Measurements from ENCODE around the gene PTCD3.

PTCD3 gene

DNA sequence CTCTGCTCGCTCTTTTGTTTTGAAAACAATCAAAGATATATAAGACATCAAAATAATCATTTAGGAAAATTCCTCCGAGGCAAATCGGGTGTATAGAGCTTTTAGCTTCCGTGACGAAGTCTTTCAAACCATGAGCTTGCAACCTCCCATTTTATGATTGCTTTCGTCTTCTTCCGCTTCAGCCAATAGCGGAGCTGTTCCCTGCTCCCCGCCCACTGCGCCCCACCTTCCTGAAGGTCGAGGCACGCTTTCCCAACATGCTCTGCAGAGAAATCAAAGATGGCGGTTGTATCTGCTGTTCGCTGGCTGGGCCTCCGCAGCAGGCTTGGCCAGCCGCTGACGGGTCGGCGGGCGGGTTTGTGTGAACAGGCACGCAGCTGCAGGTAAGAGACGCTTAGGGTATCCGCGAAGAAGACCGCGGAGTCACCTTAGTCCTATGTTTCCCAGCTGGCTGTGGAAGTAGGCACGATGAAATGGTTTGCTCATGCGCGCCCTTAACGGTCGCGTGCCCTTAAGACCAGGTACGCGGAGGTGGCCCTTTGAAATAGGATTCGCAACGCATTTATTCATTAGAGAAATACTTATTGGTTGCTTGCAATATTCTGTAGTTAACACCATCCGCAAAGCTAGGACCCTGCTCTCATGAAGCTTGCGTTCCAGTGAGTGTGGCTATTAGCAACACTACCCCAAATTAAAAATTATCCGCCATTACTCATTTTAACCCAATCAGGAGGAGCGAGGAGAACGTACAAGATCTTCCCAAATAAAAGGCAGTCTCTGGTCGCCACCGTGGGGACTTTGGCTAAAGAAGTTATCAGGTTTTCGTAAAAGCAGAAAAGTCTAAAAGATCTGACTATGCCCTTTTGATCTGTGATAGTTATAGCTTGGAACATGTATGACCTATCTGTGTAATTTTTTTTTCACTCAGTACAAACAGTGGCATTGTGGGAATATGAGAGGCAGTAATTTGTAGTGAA, at the start of gene PTCD3:
PTCD3 (plus strand) TSS at position 267 of the 977 bp plus-strand sequence; CDS start at position 280, 13 bp downstream.
- DNase-seq (ENCODE audit: low read depth) = peak; percentile 98

DNA sequence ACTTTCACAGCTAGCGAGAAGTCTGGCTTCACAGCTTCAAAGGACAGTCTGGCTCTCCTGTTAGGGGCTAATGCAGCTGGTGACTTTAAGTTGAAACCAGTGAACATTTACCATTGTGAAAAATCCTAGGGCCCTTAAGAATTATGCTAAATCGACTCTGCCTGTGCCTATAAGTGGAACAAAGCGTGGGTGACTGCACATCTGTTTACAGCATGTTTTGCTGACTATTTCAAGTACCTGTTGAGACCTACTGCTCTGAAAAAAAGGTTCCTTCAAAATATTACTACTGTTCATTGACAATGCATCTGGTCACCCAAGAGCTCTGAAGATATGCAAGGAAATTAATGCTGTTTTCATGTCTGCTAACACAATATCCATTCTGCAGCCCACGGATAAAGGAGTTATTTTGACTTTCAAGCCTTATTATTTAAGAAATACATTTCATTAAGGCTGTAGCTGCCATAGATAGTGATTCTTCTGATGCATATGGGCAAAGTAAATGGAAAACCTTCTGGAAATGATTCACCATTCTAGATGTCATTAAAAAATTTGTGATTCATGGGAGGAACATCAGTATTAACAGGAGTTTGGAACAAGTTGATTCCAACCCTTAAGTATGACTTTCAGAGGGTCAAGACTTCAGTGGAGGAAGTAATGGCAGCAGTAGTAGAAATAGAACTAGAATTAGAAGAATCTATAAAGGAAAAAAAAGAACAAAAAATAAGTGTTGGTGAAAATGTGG, 49.3 kb upstream of the PTCD3 start:
- peak; percentile 28 for DNase-seq (ENCODE audit: low read depth)

DNA sequence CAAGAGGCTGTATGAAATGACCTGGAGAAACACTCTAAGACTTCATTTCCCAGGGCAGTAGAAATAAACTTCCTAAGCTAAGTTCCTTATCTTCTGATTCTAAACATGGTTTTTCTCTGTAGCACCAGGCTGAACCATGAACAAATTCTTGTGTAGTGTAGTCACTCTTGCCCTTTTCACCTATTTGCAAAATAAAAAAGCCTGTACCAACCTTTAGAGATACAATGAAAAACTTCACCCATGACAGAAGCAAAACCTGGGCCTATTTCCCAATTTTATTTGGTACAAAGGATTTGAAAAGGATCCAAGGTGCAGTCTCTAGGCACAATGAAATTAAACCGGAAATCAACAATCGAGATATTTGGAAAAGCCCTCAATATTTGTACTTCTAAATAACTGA, 44.0 kb upstream of the PTCD3 start:
- peak; percentile 75 for DNase-seq (ENCODE audit: low read depth)

DNA sequence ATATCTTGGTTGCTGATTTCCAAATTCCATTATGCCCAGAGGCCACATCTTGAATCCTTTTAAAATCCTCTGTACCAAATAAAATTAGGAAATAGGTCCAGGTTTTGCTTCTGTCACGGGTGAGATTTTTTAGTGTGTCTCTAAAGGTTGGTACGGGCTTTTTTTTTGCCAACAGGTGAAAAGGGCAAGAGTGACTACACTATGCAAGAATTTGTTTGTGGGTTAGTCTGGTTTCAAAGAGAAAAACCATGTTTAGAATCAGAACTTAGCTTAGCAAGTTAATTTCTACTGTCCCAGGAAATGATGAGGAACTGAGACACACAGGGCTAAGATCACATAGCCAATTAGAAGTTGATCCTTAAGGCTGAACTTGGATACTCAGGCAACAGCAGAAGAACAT, 42.0 kb upstream of the PTCD3 start:
- peak; percentile 86 for DNase-seq (ENCODE audit: low read depth)

DNA sequence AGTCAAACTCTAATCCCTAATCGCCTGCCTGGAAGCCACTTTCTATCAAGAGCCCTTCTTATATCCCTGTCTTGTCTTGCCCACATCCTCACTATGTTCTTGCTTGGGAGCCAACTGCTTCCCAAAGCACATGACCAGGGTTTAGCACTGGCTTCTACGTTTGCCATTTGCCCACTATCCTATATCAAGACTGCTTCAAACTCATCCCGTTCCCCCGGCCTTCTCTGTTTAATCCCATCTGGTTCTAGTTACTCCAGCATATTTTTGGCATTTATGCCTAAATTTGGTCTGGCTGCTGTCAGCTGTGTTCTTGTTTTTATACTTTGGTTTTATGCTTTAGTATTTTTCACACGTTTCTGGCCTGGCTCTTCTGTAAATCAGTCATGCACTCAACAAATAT, 40.5 kb upstream of the PTCD3 start:
- DNase-seq (ENCODE audit: low read depth) = no peak

DNA sequence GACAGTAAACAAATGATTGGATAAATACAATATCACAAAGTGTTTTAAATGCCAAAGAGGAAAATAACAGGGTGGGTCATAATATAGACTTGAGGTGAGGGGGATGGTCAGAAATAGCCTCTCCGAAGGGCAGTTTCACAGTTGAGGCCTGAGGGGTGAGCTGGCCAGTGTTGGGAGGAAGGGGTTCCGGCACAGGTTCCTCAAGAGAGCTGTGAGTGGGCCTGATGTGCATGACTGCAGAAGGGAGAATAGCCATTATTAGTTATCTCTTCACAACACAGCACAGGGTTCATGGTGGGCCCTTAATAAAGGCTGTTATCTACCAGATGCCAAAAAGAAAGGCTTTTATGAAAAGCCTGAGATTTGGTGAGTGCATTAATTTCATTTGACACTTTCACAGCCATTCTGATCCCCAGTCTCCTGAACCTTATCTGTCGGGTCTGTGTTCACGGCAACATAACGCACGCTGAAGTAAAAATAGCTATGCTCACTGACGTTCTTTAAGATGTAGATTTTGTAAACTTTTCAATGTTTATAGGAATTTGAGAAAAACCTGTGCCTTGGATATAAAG, 39.9 kb upstream of the PTCD3 start:
- DNase-seq (ENCODE audit: low read depth) = no peak

DNA sequence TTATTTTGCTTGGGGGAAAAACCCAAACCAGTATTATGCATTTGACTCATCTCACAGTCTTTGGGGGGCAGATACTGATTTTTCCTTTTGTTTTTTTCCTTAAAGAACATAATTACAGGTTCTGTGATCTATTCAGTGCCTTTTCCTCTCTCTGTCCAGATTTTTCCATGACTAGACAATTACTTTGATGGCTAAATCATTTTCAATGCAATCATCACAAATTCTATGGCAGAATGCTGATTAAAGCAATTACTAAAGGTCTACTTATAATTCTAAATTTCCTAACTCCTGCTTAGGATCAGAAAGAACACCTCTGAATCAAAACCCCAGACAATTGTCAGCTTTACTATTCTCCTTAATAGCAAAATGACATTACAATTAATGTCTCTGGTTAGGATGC, 39.1 kb upstream of the PTCD3 start:
- DNase-seq (ENCODE audit: low read depth) = no peak

DNA sequence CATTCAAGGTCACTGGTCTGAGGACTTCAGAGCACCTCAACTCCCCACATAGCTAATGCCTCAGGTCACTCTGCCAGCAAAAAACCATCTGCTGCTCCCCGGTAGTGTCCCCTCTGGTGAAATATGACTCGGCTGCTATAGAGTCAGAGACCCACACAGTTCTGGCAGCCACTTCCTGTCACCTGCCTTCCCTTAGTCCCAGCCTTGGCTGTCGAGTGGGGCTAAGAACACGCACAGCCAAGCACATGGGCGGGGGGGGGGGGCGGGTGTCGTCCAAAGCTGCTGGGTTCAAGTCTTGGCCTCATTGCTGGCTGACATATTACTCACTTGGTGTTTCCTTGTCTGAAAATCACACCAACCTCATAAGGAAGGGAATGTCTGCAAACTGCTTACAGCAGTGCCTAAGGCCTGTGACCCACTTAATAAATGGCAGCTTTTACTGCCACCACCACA, 37.9 kb upstream of the PTCD3 start:
- DNase-seq (ENCODE audit: low read depth) = peak; percentile 65

DNA sequence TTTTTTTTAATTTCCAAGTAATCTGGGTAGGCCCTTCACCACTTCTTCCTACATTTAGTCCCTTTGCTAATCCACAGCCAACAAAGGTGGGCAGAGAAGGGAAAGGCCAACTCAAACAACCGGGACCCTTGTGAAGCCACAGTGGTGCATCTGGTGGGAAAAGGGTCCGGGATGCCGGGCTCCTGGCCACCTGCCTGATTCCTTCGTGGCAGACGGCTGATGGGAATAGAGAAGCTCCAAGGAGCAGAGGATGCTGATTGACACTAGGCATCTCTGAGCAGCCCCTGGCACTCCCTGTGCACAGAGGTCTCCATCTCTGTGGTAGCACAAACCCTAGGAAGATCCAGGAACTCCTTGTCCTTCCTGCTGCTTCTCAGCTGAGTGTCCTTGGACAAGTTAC, 37.4 kb upstream of the PTCD3 start:
- no peak for DNase-seq (ENCODE audit: low read depth)

DNA sequence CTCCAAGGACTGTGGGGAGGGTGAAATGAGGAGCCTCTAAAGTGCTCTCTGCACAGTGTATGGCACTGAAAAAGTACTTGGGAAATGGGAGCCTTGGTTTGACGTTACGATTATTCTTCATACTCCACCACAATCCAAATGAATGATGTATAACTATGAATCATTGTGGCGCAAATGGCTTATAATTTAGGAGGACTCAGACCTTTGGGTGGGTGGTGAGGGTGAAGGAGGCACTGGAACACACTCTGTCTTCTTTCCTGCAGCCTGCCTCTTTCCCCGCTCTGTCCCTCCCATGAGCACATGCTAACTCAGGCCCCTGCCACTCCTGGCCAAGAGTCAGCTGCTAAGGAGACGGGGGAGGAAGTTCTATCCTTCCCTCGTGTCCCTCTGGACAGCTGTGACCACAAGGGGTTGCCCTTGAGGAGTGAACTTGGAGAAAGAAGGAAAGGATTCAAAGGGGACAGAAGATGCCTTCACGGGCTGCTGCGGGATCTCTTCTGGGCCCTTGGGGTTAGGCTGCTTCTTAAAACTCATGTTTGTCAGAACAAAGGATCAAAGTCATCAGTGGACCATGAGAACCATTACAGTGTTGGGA, 36.8 kb upstream of the PTCD3 start:
- DNase-seq (ENCODE audit: low read depth) = peak; percentile 50

DNA sequence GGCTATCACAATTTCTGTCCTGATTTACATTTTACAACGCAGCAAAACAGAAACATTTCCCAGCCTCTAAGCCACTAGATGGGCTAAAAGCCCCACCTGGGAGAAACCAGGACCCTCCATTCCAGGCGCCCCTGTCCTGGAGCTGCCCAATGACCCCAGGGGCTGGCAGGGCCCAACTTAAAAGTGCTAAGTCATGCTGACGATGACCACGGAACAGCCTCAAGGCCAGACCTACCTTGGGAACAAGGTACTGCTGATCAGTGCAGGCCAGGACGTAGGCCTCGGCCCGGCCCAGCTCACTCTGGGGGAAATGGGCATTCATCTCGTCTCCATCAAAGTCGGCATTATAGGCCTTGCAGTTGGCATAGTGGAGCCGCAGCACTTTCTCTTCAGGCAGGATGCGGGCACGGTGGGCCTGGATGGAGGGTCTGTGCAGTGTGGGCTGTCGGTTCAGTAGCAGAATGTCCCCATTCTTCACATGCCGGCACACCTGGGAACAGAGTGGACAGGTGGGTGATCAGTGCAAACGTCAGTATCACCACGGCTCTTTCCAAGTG, 36.2 kb upstream of the PTCD3 start:
- DNase-seq (ENCODE audit: low read depth) = no peak

DNA sequence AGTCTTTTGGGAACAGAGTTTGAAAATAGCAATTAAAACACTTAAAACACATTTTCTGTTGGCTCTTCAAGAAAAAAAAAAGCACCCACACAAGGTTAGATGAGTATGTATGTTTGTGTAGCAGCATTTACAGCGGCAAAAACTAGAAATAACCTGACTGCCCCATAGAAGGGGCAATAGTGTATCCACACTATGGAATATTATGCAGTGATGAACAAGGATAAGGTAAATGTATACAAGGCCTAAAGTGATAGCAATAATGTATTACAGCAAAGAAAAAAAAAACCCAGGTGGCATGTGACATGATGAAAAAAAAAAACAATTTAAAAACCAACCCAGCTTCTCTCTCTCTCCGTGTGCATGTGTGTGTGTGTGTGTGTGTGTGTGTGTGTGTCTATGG, 35.2 kb upstream of the PTCD3 start:
- no peak for DNase-seq (ENCODE audit: low read depth)

DNA sequence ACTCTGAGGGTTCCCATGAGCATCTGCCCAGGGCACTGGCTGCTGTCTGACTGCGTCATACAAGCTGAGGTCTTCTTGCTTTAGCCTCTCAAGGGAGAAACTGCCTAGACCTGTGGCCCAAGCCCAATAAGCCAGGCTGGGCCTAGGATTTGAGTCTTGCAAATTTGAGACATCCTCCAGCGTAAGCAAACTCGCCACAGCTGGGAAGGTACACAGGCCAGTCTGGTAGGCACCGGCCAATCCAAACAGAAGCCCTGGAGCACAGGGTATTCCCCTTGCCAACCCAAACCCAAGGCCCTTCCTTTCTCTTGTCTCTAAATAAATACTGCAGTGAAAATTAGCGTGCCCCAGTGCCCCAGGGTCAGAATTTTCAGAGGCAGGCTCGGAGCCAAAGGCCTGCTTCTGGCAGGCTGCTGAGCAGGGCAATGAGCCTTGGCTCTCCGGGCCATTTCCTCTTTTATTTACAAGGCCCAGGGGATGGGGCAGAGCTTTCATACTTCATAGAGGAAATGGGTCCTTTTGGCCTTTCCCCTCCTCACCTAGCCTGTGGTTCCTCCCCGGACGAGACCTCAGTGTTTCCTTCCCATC, 33.7 kb upstream of the PTCD3 start:
- DNase-seq (ENCODE audit: low read depth) = no peak

DNA sequence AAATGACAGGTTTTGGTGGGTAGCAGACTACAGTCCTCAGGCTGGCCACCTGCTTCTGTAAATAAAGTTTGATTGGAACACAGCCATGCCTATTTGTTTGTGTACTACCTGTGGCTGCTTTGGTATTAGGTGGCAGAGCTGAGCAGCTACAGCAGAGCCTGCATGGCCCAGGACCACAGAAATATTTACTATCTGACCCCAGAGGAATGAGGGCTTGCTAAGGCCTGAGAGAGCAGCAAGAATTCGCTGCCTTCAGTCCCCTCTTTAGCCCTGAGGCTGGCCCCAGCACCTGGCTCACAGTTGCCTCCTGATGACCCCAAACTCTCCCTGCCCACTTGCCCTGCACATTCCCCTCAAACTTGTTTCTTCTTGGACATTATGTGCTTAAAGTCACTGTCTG, 32.8 kb upstream of the PTCD3 start:
- DNase-seq (ENCODE audit: low read depth) = no peak

DNA sequence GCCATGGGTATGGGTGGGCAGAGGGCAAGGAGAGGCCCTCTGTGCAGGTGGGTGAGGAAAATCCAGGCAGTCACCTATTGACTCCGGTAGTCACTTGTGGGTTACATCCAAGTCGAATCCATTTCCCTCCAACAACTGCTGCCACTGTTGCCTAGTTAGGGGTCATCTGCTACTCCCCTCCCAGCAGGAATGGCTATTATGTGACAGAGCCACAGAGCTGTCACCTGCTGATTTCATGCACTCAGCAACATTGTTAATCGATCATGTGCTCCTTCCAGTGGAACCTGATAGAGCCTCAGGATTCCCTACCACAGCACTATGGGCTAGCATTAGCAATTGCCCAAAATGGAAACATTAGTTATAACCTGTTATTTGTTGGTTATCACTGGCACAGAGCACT, 31.8 kb upstream of the PTCD3 start:
- no peak for DNase-seq (ENCODE audit: low read depth)

DNA sequence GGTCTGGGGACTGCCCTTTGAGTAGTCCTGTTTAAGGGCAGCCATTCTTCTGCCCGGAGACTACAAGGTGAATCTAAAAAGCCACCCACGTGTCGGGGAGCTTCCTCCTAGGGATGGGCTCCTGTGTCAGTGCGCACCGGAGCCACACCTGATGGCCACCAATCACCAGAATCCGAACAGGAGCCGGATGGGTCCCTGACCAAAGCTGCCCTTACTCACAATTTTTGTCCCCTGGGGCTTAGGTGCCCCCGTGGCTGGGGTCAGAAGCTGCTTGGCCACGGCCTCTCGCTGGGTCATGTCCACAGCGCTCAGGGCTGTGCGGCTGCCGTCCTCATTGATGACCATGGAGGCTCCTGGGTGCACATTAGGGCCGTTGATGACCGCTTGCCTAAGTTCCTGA, 31.2 kb upstream of the PTCD3 start:
- DNase-seq (ENCODE audit: low read depth) = no peak

DNA sequence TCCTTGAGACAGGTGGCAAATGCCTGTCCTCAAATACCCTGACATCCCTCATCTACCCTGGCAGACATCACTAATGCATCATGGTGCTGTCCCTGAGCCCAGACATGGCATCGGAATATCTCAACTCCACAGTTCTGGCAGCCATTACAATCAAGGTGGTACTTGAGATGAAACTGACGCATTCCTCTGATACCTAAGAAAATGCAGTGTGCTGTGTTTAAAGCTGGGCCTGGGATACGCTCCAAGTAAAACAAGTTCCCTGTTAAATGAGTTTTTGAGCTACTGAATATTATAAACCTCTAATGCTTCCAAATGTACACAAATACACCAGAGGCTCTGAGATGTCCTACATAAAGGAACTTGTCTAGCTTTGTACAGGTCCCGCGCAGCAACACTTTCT, 30.1 kb upstream of the PTCD3 start:
- no peak for DNase-seq (ENCODE audit: low read depth)

DNA sequence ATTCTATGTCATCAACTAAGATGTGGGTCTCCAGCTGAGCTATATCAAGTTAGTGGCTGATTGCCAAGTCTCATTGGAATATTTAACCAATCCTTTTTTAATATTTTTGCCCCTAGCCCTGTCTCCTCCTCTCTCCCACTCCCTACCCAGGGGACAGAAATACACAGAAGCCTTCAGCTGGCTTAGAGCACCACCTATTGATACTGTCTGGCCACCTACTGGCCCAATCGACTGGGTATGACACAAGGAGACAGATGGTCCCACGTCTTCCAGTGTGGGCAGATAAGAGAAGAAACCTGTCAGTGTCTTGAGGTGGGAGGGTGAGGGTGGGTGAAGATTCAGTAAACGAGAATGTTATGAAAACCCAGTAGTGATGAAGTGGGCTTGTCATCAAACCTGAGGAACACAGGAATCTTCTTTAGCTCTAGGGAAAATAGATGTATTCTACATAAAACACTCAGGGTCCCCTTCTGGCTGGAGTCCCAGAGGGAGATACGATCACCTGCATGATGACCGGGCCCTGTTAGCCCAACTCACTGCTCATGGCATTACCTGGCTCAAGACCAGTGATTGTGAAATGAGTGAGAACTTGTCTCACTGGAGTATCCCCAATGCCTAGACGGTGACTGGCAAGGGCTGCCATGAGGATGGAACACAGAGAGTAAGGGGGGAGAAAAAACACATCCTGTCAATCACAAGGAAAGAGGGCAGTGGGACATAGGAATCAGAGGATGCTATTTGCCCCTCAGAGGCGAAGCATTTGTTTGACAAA, 27.1 kb upstream of the PTCD3 start:
- peak; percentile 42 for DNase-seq (ENCODE audit: low read depth)

DNA sequence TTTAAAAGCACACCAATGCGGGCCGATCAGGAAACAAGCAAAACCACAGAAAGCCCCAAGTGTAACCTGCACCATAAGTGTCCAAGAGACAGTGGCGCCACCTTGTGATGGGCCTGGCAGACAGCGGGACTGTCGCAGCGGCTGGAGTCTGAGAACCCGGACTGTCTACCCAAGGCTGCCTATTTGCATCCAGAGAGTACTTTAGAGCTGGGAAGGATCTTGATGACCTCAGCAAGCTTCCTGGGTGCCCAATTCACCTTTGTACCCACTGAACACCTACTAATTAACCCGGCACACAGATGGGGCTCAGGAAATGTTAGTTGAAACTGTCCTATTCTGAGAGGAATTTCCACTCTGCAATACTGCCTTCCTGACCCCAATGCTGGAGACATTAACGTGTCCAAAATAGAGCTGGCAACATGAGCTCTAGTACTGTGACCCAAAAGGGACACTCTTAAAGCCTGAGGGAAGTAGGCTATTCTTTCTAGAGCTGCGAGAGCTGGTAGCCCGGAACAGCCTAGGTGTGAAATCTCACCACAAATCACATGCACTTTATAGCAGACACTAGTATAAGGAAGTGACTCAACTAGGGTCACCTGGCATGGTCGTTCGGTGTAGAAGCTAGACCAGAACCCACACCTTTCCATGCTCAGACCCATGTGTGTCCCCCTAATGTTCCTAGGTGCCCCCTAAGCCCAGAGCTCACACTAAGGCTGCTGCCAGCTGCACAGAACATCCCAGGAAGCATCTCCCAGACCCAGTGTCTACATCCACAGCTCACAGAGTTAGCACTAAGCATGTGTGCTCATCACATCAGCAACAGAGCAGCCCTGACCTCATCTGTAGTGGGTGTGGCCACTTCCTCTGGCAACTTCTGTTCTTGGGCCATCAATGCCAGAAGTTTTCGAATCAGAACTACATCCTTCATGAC, 25.8 kb upstream of the PTCD3 start:
- peak; percentile 72 for DNase-seq (ENCODE audit: low read depth)

DNA sequence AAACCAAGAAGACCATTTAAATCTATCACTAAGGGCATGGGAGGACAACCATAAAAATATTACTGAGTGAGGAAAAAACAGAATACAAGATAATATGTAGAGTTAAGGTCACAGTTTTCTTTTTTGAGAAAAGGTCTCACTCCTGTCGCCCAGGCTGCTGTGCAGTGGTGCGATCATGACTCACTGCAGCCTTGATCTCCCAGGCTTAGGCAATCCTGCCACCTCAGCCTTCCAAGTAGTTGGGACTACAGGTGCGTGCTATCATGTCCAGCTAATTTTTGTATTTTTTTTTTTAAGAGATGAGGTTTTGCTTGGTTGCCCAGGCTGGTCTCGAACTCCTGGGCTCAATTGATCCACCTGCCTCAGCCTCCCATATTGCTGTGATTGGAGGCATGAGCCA, 24.3 kb upstream of the PTCD3 start:
- DNase-seq (ENCODE audit: low read depth) = no peak
